ENCODE results near the gene MCUR1. TPM values are rescaled to one million over a fixed set of nuclear protein-coding genes. Genes with fewer than 3 reads are reported as not detected.

Gene MCUR1
- total RNA-seq, 2 experiments from 2014 or later, result 34.8 to 38.0 TPM

Other genes starting within 250 kb of the MCUR1 start
- gene SIRT5, start 240.0 kb downstream of the MCUR1 start, total RNA-seq, result 10 to 100 TPM in 1 of 2 experiments, 1 to 10 TPM in 1; 9.4 to 13.5 TPM
- 10 to 100 TPM; 95.2 to 95.8 TPM for gene NOL7, start 199.2 kb downstream of the MCUR1 start, total RNA-seq
- gene RANBP9, start 102.7 kb downstream of the MCUR1 start, total RNA-seq, result 10 to 100 TPM; 53.3 to 56.2 TPM
- not detected for gene RNF182, start 110.4 kb upstream of the MCUR1 start, total RNA-seq

Data from activated CD8-positive, alpha-beta T cell treated with anti-CD3 and anti-CD28 coated beads for 36 hours (primary cell).